ENCODE data around the gene ENOPH1. TPM values are rescaled to one million over a fixed set of nuclear protein-coding genes. Genes with fewer than 3 reads are reported as not detected.

The ENOPH1 gene
- polyA plus RNA-seq, 1 donor (not counting 4 experiments of a cell fraction or from before 2014, with no cell fraction given): 29.4 TPM

DNA sequence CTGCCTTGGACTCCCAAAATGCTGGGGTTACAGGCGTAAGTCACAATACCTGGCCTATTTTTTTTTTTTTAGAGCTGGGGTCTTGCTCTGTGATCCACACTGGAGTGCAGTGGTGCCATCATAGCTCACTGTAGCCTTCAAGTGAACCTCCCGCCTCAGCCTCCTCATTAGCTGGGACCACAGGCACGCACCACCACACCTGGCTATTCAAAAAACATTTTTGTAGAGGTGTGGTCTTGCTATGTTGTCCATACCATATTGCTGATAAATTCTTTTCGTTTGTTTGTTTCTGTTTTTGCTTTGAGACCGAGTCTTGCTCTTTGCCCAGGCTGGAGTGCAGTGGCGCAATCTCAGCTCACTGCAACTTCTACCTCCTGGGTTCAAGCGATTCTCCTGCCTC is 21.6 kb downstream of the ENOPH1 start:
- Histone ChIP-seq H3K4me3 (ENCODE audit: control insufficient read depth in 2 of 3, extremely low read depth in 1 of 3, insufficient read depth in 2 of 3, low read depth in 1 of 3, low read length in 3 of 3) (no peak overlapping the region), H3K9ac (ENCODE audit: control insufficient read depth, extremely low read depth, insufficient read depth, low read length) (no peak overlapping the region), H3K79me2 (ENCODE audit: control insufficient read depth, insufficient read depth, low read length) (peaks cover 39% of the 10 kb centered on the region), H3K36me3 (ENCODE audit: control insufficient read depth in 2 of 2, extremely low read depth in 1 of 2, insufficient read depth in 2 of 2, low read length in 2 of 2) (peaks cover 18% of the 10 kb centered on the region in 2 experiments), H3K4me1 (ENCODE audit: control insufficient read depth, extremely low read depth, insufficient read depth, low read length) (no peaks in the 10 kb centered on the region), H3K9me1 (ENCODE audit: control insufficient read depth, extremely low read depth, insufficient read depth, low read length) (no peaks in the 10 kb centered on the region), H4K20me1 (ENCODE audit: control insufficient read depth, extremely low read depth, insufficient read depth, low read length) (no peaks in the 10 kb centered on the region), H3K9me3 (ENCODE audit: control insufficient read depth, low read depth, low read length) (no peaks in the 10 kb centered on the region), H3K27ac (ENCODE audit: control insufficient read depth, insufficient read depth, low read length) (no peak overlapping the region), H3K27me3 (ENCODE audit: control insufficient read depth, extremely low read depth, insufficient read depth, low read length) (no peaks in the 10 kb centered on the region), H2AFZ (ENCODE audit: control insufficient read depth, low read length) (no peak overlapping the region), H3K4me2 (ENCODE audit: control insufficient read depth, extremely low read depth, insufficient read depth, low read depth, low read length) (no peak overlapping the region)
- dilution Hi-C loops (cut with MboI; ENCODE audit: extremely low pct_ligation_motif_present, low sequenced_read_pairs): no loop called here
- DNase-seq (ENCODE audit: low read depth, low spot score) (no peak), FAIRE-seq (no peak)
- TF ChIP-seq EZH2 (IDR thresholded peaks at IDR 0.05; ENCODE audit: low read length): no peak

DNA sequence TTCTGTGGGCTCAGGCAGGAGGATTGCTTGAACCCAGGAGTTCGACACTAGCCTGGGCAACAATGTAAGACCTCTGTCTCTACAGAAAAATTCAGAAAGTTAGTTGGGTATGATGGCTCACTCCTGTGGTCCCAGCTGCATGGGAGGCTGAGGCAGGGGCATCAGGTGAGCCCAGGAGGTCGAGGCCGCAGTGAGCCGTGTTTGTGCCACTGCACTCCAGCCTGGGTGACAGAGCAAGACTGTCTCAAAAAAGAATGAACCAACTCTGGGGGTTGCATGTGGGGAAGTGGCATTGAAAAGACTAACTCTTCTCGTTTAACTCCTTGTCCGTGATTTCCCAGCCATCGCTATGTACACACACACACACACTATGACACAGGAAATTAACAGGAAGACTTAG is 26.9 kb downstream of the ENOPH1 start:
- Histone ChIP-seq H3K9me1 (ENCODE audit: control insufficient read depth, extremely low read depth, insufficient read depth, low read length) (no peaks in the 10 kb centered on the region), H3K4me1 (ENCODE audit: control insufficient read depth, extremely low read depth, insufficient read depth, low read length) (no peaks in the 10 kb centered on the region), H4K20me1 (ENCODE audit: control insufficient read depth, extremely low read depth, insufficient read depth, low read length) (no peaks in the 10 kb centered on the region), H2AFZ (ENCODE audit: control insufficient read depth, low read length) (no peak overlapping the region), H3K27ac (ENCODE audit: control insufficient read depth, insufficient read depth, low read length) (no peak overlapping the region), H3K79me2 (ENCODE audit: control insufficient read depth, insufficient read depth, low read length) (peaks cover 8% of the 10 kb centered on the region), H3K9me3 (ENCODE audit: control insufficient read depth, low read depth, low read length) (no peaks in the 10 kb centered on the region), H3K4me2 (ENCODE audit: control insufficient read depth, extremely low read depth, insufficient read depth, low read depth, low read length) (no peak overlapping the region), H3K4me3 (ENCODE audit: control insufficient read depth in 2 of 3, extremely low read depth in 1 of 3, insufficient read depth in 2 of 3, low read depth in 1 of 3, low read length in 3 of 3) (no peak overlapping the region), H3K9ac (ENCODE audit: control insufficient read depth, extremely low read depth, insufficient read depth, low read length) (no peak overlapping the region), H3K27me3 (ENCODE audit: control insufficient read depth, extremely low read depth, insufficient read depth, low read length) (no peaks in the 10 kb centered on the region), H3K36me3 (ENCODE audit: control insufficient read depth in 2 of 2, extremely low read depth in 1 of 2, insufficient read depth in 2 of 2, low read length in 2 of 2) (peaks cover 14 to 21% of the 10 kb centered on the region in 2 experiments)
- TF ChIP-seq, protein P1, sequence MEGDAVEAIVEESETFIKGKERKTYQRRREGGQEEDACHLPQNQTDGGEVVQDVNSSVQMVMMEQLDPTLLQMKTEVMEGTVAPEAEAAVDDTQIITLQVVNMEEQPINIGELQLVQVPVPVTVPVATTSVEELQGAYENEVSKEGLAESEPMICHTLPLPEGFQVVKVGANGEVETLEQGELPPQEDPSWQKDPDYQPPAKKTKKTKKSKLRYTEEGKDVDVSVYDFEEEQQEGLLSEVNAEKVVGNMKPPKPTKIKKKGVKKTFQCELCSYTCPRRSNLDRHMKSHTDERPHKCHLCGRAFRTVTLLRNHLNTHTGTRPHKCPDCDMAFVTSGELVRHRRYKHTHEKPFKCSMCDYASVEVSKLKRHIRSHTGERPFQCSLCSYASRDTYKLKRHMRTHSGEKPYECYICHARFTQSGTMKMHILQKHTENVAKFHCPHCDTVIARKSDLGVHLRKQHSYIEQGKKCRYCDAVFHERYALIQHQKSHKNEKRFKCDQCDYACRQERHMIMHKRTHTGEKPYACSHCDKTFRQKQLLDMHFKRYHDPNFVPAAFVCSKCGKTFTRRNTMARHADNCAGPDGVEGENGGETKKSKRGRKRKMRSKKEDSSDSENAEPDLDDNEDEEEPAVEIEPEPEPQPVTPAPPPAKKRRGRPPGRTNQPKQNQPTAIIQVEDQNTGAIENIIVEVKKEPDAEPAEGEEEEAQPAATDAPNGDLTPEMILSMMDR (optimal IDR thresholded peaks at IDR 0.05 in 1 of 3, IDR thresholded peaks at IDR 0.05 in 1 of 3, conservative IDR thresholded peaks at IDR 0.05 in 1 of 3; ENCODE audit: extremely low read depth in 1 of 3, insufficient read depth in 2 of 3, low read length in 3 of 3): no peak
- no peak for TF ChIP-seq EZH2 (IDR thresholded peaks at IDR 0.05; ENCODE audit: low read length)
- FAIRE-seq (no peak), DNase-seq (ENCODE audit: low read depth, low spot score) (no peak)
- dilution Hi-C loops (cut with MboI; ENCODE audit: extremely low pct_ligation_motif_present, low sequenced_read_pairs): no loop called here

DNA sequence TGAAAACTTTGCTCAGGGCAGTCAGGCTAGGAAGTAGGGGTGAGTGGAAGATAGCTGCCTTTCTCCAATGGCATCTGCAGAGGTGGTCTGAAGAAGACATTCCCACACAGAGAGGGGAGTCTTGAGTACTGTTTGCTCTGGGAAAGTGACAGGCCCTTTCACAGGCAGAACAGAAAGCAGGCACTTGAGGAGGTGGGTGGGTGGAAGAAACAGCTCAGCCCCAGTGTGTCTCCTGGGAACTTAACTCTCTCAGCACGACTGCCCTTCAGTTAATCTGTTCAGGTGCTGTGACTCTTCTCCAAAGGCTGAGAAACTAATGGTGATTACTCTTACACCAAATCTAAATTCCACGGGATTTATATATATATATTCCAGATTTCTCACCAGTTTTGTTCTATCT is 28.3 kb downstream of the ENOPH1 start:
- Histone ChIP-seq H3K4me1 (ENCODE audit: control insufficient read depth, extremely low read depth, insufficient read depth, low read length) (no peaks in the 10 kb centered on the region), H3K36me3 (ENCODE audit: control insufficient read depth in 2 of 2, extremely low read depth in 1 of 2, insufficient read depth in 2 of 2, low read length in 2 of 2) (peaks cover 14 to 21% of the 10 kb centered on the region in 2 experiments), H3K9me3 (ENCODE audit: control insufficient read depth, low read depth, low read length) (no peaks in the 10 kb centered on the region), H3K9ac (ENCODE audit: control insufficient read depth, extremely low read depth, insufficient read depth, low read length) (no peak overlapping the region), H3K9me1 (ENCODE audit: control insufficient read depth, extremely low read depth, insufficient read depth, low read length) (no peaks in the 10 kb centered on the region), H3K27me3 (ENCODE audit: control insufficient read depth, extremely low read depth, insufficient read depth, low read length) (no peaks in the 10 kb centered on the region), H4K20me1 (ENCODE audit: control insufficient read depth, extremely low read depth, insufficient read depth, low read length) (no peaks in the 10 kb centered on the region), H3K4me3 (ENCODE audit: control insufficient read depth in 2 of 3, extremely low read depth in 1 of 3, insufficient read depth in 2 of 3, low read depth in 1 of 3, low read length in 3 of 3) (no peak overlapping the region), H3K4me2 (ENCODE audit: control insufficient read depth, extremely low read depth, insufficient read depth, low read depth, low read length) (no peak overlapping the region), H2AFZ (ENCODE audit: control insufficient read depth, low read length) (no peak overlapping the region), H3K27ac (ENCODE audit: control insufficient read depth, insufficient read depth, low read length) (no peak overlapping the region), H3K79me2 (ENCODE audit: control insufficient read depth, insufficient read depth, low read length) (peaks cover 3% of the 10 kb centered on the region)
- dilution Hi-C loops (cut with MboI; ENCODE audit: extremely low pct_ligation_motif_present, low sequenced_read_pairs): no loop called here
- FAIRE-seq (no peak), DNase-seq (ENCODE audit: low read depth, low spot score) (no peak)
- no peak for TF ChIP-seq EZH2 (IDR thresholded peaks at IDR 0.05; ENCODE audit: low read length)
- TF ChIP-seq, protein P1 (optimal IDR thresholded peaks at IDR 0.05 in 1 of 3, IDR thresholded peaks at IDR 0.05 in 1 of 3, conservative IDR thresholded peaks at IDR 0.05 in 1 of 3; ENCODE audit: extremely low read depth in 1 of 3, insufficient read depth in 2 of 3, low read length in 3 of 3): no peak
